K562 (cell line): ENCODE results near the gene DEPP1. TPM values are rescaled to one million over a fixed set of nuclear protein-coding genes. Genes with fewer than 3 reads are reported as not detected.

Experiments
- ATAC-seq: fragments of 200-7000 bp; cut with Tn5 transposase; 3 replicates; pipeline ENCODE4 v1.9.1; 2020; ENCODE audit warnings: moderate library complexity
- BruUV-seq: library from RNA; stranded (reverse); fragments of 400-500 nt; replicated peaks from 2 replicates; lab custom pipeline; 2021; lab: Mats Ljungman, UMichigan
- CTCF ChIA-PET: fragments of 300-600 bp; formaldehyde crosslinking; extraction: SDS; loops from one replicate; lab custom pipeline; 2021; ENCODE audit warnings: low intra/inter-chr PET ratio; lab: Yijun Ruan, JAX
- POLR2A ChIA-PET: fragments of 300-600, 350-650 bp; sonication (Branson Sonifier 250); formaldehyde crosslinking; extraction: SDS; loops from one replicate; lab custom pipeline; 2021; ENCODE audit warnings: antibody characterized with exemption, inconsistent platforms; lab: Yijun Ruan, JAX
- DNase-seq, 4 experiments: peaks; one replicate each; pipeline versions ENCODE4 v3.0.0 to v3.0.0-alpha.2; 2011 to 2018; ENCODE audit warnings: low spot score in 3 of 4, mixed read lengths in 3 of 4; ENCODE audit errors: extremely low read depth in 1 of 4
- FAIRE-seq: peaks from 2 replicates; lab custom pipeline; 2011; peaks lifted over from hg19 to GRCh38; lab: Jason Lieb, UNC
- H2AFZ ChIP-seq: 2 replicates; pipeline ENCODE4 v1.6.0; 2011; ENCODE audit warnings: low read depth, low read length, control low read depth, inconsistent platforms
- H3K27ac ChIP-seq: fragments of 200-600 bp; 3 replicates; pipeline ENCODE4 v1.8.0; 2011; ENCODE audit warnings: low read depth, mild to moderate bottlenecking, control low read depth, inconsistent platforms, low read length, moderate library complexity, mixed read lengths; ENCODE audit errors: extremely low read depth
- H3K27me3 ChIP-seq, 2 experiments: fragments of 300-600 bp in 1 of 2; 2 replicates in 1 of 2; 3 replicates in 1 of 2; pipeline versions ENCODE4 v1.6.0 to v1.8.0; 2011; ENCODE audit warnings: inconsistent platforms in 2 of 2, low read length in 2 of 2, mild to moderate bottlenecking in 1 of 2, mixed read lengths in 1 of 2, moderate library complexity in 1 of 2; ENCODE audit not compliant: control insufficient read depth in 2 of 2, insufficient read depth in 2 of 2
- H3K36me3 ChIP-seq: fragments of 300-600 bp; 3 replicates; pipeline ENCODE4 v1.8.0; 2011; ENCODE audit warnings: mild to moderate bottlenecking, low read length, inconsistent platforms; ENCODE audit not compliant: control insufficient read depth, insufficient read depth
- H3K4me1 ChIP-seq, 2 experiments: fragments of 200-600 bp in 1 of 2; replicated peaks in 1 of 2; 2 replicates in 1 of 2; 3 replicates in 1 of 2; pipeline versions ENCODE4 v1.5.1 to v1.8.0; 2011; ENCODE audit warnings: inconsistent platforms in 2 of 2, low read length in 2 of 2, mild to moderate bottlenecking in 1 of 2, mixed read lengths in 1 of 2, moderate library complexity in 1 of 2; ENCODE audit not compliant: control insufficient read depth in 2 of 2, insufficient read depth in 2 of 2
- H3K4me2 ChIP-seq: 2 replicates; pipeline ENCODE4 v1.6.1; 2011; ENCODE audit warnings: low read length, control low read depth, inconsistent platforms, mixed read lengths; ENCODE audit not compliant: insufficient read depth
- H3K4me3 ChIP-seq: fragments of 200-600 bp; sonication (generic), shearing (Covaris generic); 2 replicates; pipeline ENCODE4 v1.5.1; 2016; ENCODE audit warnings: control low read depth, inconsistent platforms
- H3K79me2 ChIP-seq: fragments of 200-600 bp; 3 replicates; pipeline ENCODE4 v1.8.0; 2011; ENCODE audit warnings: low read length, inconsistent platforms; ENCODE audit not compliant: control insufficient read depth, insufficient read depth
- H3K9ac ChIP-seq, 2 experiments: 2 replicates each; pipeline versions ENCODE4 v1.6.0 to v1.6.1; 2011; ENCODE audit warnings: low read depth in 2 of 2, low read length in 2 of 2, control low read depth in 1 of 2, inconsistent platforms in 1 of 2, mild to moderate bottlenecking in 1 of 2, mixed read lengths in 1 of 2; ENCODE audit not compliant: insufficient read depth in 1 of 2
- H3K9me1 ChIP-seq: one replicate; pipeline ENCODE4 v1.6.0; 2011; ENCODE audit warnings: inconsistent platforms, mild to moderate bottlenecking, low read length, moderate library complexity; ENCODE audit not compliant: control insufficient read depth, insufficient read depth
- H3K9me3 ChIP-seq: replicated peaks from 2 replicates; pipeline ENCODE4 v1.5.1; 2011; ENCODE audit warnings: low read depth, low read length, inconsistent platforms; ENCODE audit not compliant: control insufficient read depth, insufficient read depth
- H4K20me1 ChIP-seq: replicated peaks from 2 replicates; pipeline ENCODE4 v1.6.1; 2011; ENCODE audit warnings: low read length, inconsistent platforms, mixed read lengths; ENCODE audit not compliant: control insufficient read depth, insufficient read depth
- CBX3 ChIP-seq, 2 experiments: IDR thresholded peaks; 1 replicate in 1 of 2; 2 replicates in 1 of 2; pipeline ENCODE4 v1.6.1; 2012; ENCODE audit warnings: inconsistent platforms in 2 of 2, low read length in 2 of 2, borderline replicate concordance in 1 of 2, control low read depth in 1 of 2
- NKRF ChIP-seq: fragments of 450-650 bp; IDR thresholded peaks from 2 replicates; pipeline ENCODE4 v1.6.1; 2016; ENCODE audit warnings: borderline replicate concordance
- PKNOX1 ChIP-seq: fragments of 450-650 bp; IDR thresholded peaks from 2 replicates; pipeline ENCODE4 v1.6.1; 2016
- PRMT5 ChIP-seq: sonication (generic); formaldehyde crosslinking; IDR thresholded peaks from 2 replicates; pipeline ENCODE4 v1.5.0; 2020; ENCODE audit warnings: missing genetic modification reagents
- VEZF1 ChIP-seq: fragments of 200-800 bp; sonication (Bioruptor generic); IDR thresholded peaks from 2 replicates; pipeline ENCODE4 v1.6.1; 2017; ENCODE audit warnings: missing genetic modification characterization, missing compliant biosample characterization
- ZNF778 ChIP-seq: fragments of 450-650 bp; formaldehyde crosslinking; IDR thresholded peaks from 2 replicates; pipeline ENCODE4 v1.4.0; 2020; ENCODE audit warnings: mild to moderate bottlenecking, moderate library complexity
- ZNF79 ChIP-seq: fragments of 250-450 bp; sonication (Bioruptor Pico); IDR thresholded peaks from 2 replicates; pipeline ENCODE4 v1.4.0; 2020; ENCODE audit warnings: low read depth, mild to moderate bottlenecking, moderate library complexity
- WGBS: fragments of 100-300 bp; shearing (Covaris generic); methylation state at CpG from one replicate; pipeline ENCODE4 v1.1.6; 2016; ENCODE audit warnings: low coverage, mixed read lengths; ENCODE audit not compliant: insufficient coverage; ENCODE audit errors: missing lambda C conversion rate; 5-methylcytosine and 5-hydroxymethylcytosine counted together
- in situ Hi-C: fragments of 300-500 bp; cut with MboI; formaldehyde crosslinking; loops from 4 replicates; pipeline ENCODE4 v1.15.0; 2018; ENCODE audit warnings: inconsistent platforms, mixed read lengths
- intact Hi-C: fragments of 100-400 bp; cut with micrococcal nuclease; formaldehyde crosslinking; loops from 2 replicates; pipeline ENCODE4 v1.14.2; 2022
- polyA plus RNA-seq, 8 experiments: library from polyadenylated mRNA; depleted of rRNA in 4 of 8; stranded (reverse) in 5 of 8; unstranded in 3 of 8; fragments of >200 nt; fragmentation: Nextera tagmentation in 2 of 8; fragmentation: Illumina TruSeq in 1 of 8; extraction: Ambion mirVana in 2 of 8; extraction: Trizol in 1 of 8; gene quantifications; 2 replicates each; pipeline versions ENCODE4 v1.2.1 to v1.2.3, GENCODE V29; 2011 to 2014; ENCODE audit warnings: inconsistent platforms in 1 of 8, missing spikeins in 1 of 8
- total RNA-seq, 7 experiments: library from RNA; depleted of rRNA in 6 of 7; stranded (reverse); fragments of >200 nt in 6 of 7; fragmentation: Illumina TruSeq in 2 of 7; extraction: Trizol in 2 of 7; gene quantifications; 2 replicates each; pipeline versions ENCODE4 v1.2.1 to v1.2.3, GENCODE V29; 2011 to 2021; ENCODE audit warnings: low replicate concordance in 1 of 7

Gene DEPP1
- total and polyA plus RNA-seq, 9 of the 15 experiments (the other 6 are each of a cell fraction or from before 2014, with no cell fraction given): 0.04 to 0.54 (median 0.20) TPM; not detected in 1

GRCh38 chr10:44972874-44973306, 5.7 kb downstream of the DEPP1 start:
- Histone ChIP-seq H3K79me2 (no peaks in the 10 kb centered on the region), H3K4me1 (peaks cover 14 to 32% of the 10 kb centered on the region in 2 experiments), H3K36me3 (no peaks in the 10 kb centered on the region), H3K9me3 (no peaks in the 10 kb centered on the region), H3K4me3 (no peak overlapping the region), H3K27ac (no peak overlapping the region), H3K27me3 (peaks cover 0 to 19% of the 10 kb centered on the region in 2 experiments; a peak in 2 of 5 replicates), H2AFZ (no peak overlapping the region), H3K9me1 (no peaks in the 10 kb centered on the region), H3K9ac (no peak overlapping the region; a peak in 1 of 4 replicates), H3K4me2 (no peak overlapping the region), H4K20me1 (no peaks in the 10 kb centered on the region)
- DNase-seq (no peak), FAIRE-seq (no peak), ATAC-seq (no peak)
- ChIA-PET POLR2A (no interaction called here), CTCF (interaction anchor here (3.1 kb wide), 1 partner anchor 39 kb away, joined by 32 read pairs; no protein-coding TSS in a partner anchor)
- BruUV-seq: no TSS peak
- in situ Hi-C loops (no loop called here), intact Hi-C loops (no loop called here)
- WGBS: 19% methylated on average over 6 of the region's 6 CpGs
- TF ChIP-seq PKNOX1: no peak
- TF ChIP-seq PRMT5 (CRISPR knock-in tag): 0 out of 2 replicates have a peak, but pooled peaks have one; percentile 22

GRCh38 chr10:44971935-44972757, 6.5 kb downstream of the DEPP1 start:
- DNase-seq: no peak
- TF ChIP-seq ZNF79 (CRISPR knock-in tag) (no peak), NKRF (no peak), CBX3 (IDR thresholded peaks at IDR 0.05; ENCODE audit: borderline replicate concordance in 1 of 2, low read length in 2 of 2) (no peak), VEZF1 (CRISPR knock-in tag) (no peak), ZNF778 (no peak)
- TF ChIP-seq, all 486 proteins: peak for 0
- in situ Hi-C loops: no loop called here
- Histone ChIP-seq H2AFZ (no peak overlapping the region), H3K4me3 (no peak overlapping the region), H3K4me1 (peaks cover 10 to 24% of the 10 kb centered on the region in 2 experiments), H4K20me1 (no peaks in the 10 kb centered on the region), H3K79me2 (no peaks in the 10 kb centered on the region), H3K9me1 (no peaks in the 10 kb centered on the region), H3K27ac (no peak overlapping the region), H3K9me3 (no peaks in the 10 kb centered on the region), H3K36me3 (no peaks in the 10 kb centered on the region), H3K27me3 (peaks cover 0 to 19% of the 10 kb centered on the region in 2 experiments; a peak in 2 of 5 replicates), H3K4me2 (no peak overlapping the region), H3K9ac (no peak overlapping the region)
- no TSS peak for BruUV-seq
- POLR2A ChIA-PET: no interaction called here
- CTCF ChIA-PET: no interaction called here
- intact Hi-C loops: no loop called here
- WGBS: 56% methylated on average over 12 of the region's 12 CpGs
- ATAC-seq: no peak
- FAIRE-seq: no peak
